ENCODE measurements around the gene KCNN3. TPM values are rescaled to one million over a fixed set of nuclear protein-coding genes. Genes with fewer than 3 reads are reported as not detected.

KCNN3 gene
- total and polyA plus RNA-seq, 8 donors = 1.9 to 3.1 (median 2.3) TPM

GRCh38 chr1:154841384-154841783 lies 28.7 kb downstream of the KCNN3 start:
- H3K9me3 ChIP-seq = no peaks in the 10 kb centered on the region
- H3K27ac ChIP-seq = no peak overlapping the region
- no peaks in the 10 kb centered on the region for H3K27me3 ChIP-seq
- no peaks in the 10 kb centered on the region for H3K36me3 ChIP-seq
- intact Hi-C loops (cut with DNase I) = no loop called here
- DNase-seq (no peak), ATAC-seq (no peak)
- no peak overlapping the region for H3K4me3 ChIP-seq
- H3K4me1 ChIP-seq = peaks cover 0 to 5% of the 10 kb centered on the region in 2 donors
- TF ChIP-seq CTCF (IDR thresholded peaks at IDR 0.05) = no peak

GRCh38 chr1:154840269-154841176 lies 29.6 kb downstream of the KCNN3 start:
- TF ChIP-seq CTCF (IDR thresholded peaks at IDR 0.05) = no peak
- no peaks in the 10 kb centered on the region for H3K27me3 ChIP-seq
- peak overlapping the region in 1 of 2 donors; percentile 21 for H3K27ac ChIP-seq
- peak in 1 of 4 donors; percentile 33 for DNase-seq
- no peak overlapping the region for H3K4me3 ChIP-seq
- peaks cover under 1 to 14% of the 10 kb centered on the region in 2 donors for H3K4me1 ChIP-seq
- ATAC-seq = no peak
- no peaks in the 10 kb centered on the region for H3K36me3 ChIP-seq
- intact Hi-C loops (cut with DNase I) = no loop called here
- no peaks in the 10 kb centered on the region for H3K9me3 ChIP-seq

- Histone ChIP-seq H3K27ac (no peak overlapping the region), H3K4me1 (peaks cover 4 to 16% of the 10 kb centered on the region in 2 donors)
- peak in 1 of 4 donors; percentile 40 for DNase-seq
Measured at GRCh38 chr1:154839691-154840090, 30.4 kb downstream of the KCNN3 start.

GRCh38 chr1:154838988-154839387 lies 31.1 kb downstream of the KCNN3 start:
- ATAC-seq (no peak), DNase-seq (peak in 1 of 4 donors; percentile 28)
- Histone ChIP-seq H3K27ac (no peak overlapping the region), H3K9me3 (no peaks in the 10 kb centered on the region), H3K4me3 (no peak overlapping the region), H3K36me3 (no peaks in the 10 kb centered on the region), H3K27me3 (no peaks in the 10 kb centered on the region), H3K4me1 (peaks cover 4 to 22% of the 10 kb centered on the region in 2 donors)
- TF ChIP-seq CTCF (IDR thresholded peaks at IDR 0.05) = no peak
- intact Hi-C loops (cut with DNase I) = no loop called here

More at GRCh38 chr1:154839691-154840090, 30.4 kb downstream of the KCNN3 start:
- Histone ChIP-seq H3K36me3 (no peaks in the 10 kb centered on the region), H3K4me3 (no peak overlapping the region), H3K9me3 (no peaks in the 10 kb centered on the region), H3K27me3 (no peaks in the 10 kb centered on the region)
- no peak for TF ChIP-seq CTCF (IDR thresholded peaks at IDR 0.05)
- intact Hi-C loops (cut with DNase I) = no loop called here
- no peak for ATAC-seq

GRCh38 chr1:154838461-154838860 lies 31.6 kb downstream of the KCNN3 start:
- Histone ChIP-seq H3K27ac (no peak overlapping the region), H3K27me3 (no peaks in the 10 kb centered on the region), H3K4me1 (peaks cover 4 to 26% of the 10 kb centered on the region in 2 donors), H3K9me3 (no peaks in the 10 kb centered on the region), H3K36me3 (no peaks in the 10 kb centered on the region), H3K4me3 (no peak overlapping the region)
- ATAC-seq (no peak), DNase-seq (no peak)
- no peak for TF ChIP-seq CTCF (IDR thresholded peaks at IDR 0.05)
- intact Hi-C loops (cut with DNase I) = no loop called here

Measured in left lung (tissue), 10 donors.